Pancreas (tissue), 10 donors: ENCODE data around the gene INO80D. TPM values are rescaled to one million over a fixed set of nuclear protein-coding genes. Genes with fewer than 3 reads are reported as not detected.

Source experiments
- ATAC-seq, 4 donors: fragments of 200-7000 bp; cut with Tn5 transposase; one replicate each; pipeline versions ENCODE4 v1.8.0 to v1.9.1; 2020; ENCODE audit warnings: mild to moderate bottlenecking in 4 of 4, moderate library complexity in 4 of 4
- DNase-seq, 6 donors: peaks; one replicate each; pipeline ENCODE4 v3.0.0-alpha.2; 2020
- FAIRE-seq: peaks from 2 replicates; lab custom pipeline; 2012; peaks lifted over from hg19 to GRCh38; lab: Jason Lieb, UNC
- H3K27ac ChIP-seq, 4 donors: fragments of 200-600 bp; sonication (generic); 1 replicate in 3 of 4; 2 replicates in 1 of 4; pipeline versions ENCODE4 v1.5.0 to v1.8.0; 2020
- H3K27me3 ChIP-seq, 4 donors: fragments of 200-600 bp; one replicate each; pipeline ENCODE4 v1.8.0; 2021
- H3K36me3 ChIP-seq, 3 donors: fragments of 200-600 bp; sonication (generic) in 1 of 3; one replicate each; pipeline versions ENCODE4 v1.5.0 to v1.8.0; 2020 to 2021
- H3K4me1 ChIP-seq, 3 donors: fragments of 200-600 bp; one replicate each; pipeline ENCODE4 v1.8.0; 2021
- H3K4me3 ChIP-seq, 4 donors: fragments of 200-600 bp; sonication (generic) in 2 of 4; one replicate each; pipeline versions ENCODE4 v1.5.0 to v1.8.0; 2020 to 2021
- H3K9me3 ChIP-seq, 4 donors: fragments of 200-600 bp; one replicate each; pipeline ENCODE4 v1.8.0; 2021
- CTCF ChIP-seq, 4 donors: fragments of 200-600 bp; sonication (generic) in 3 of 4; IDR thresholded peaks; one replicate each; pipeline versions ENCODE4 v1.5.0 to v1.8.0; 2021; ENCODE audit warnings: antibody characterized with exemption in 4 of 4
- WGBS, 2 donors: extraction: QIAGEN DNeasy Blood & Tissue Kit; methylation state at CpG; one replicate each; pipeline ENCODE4 v1.1.7; 2013; 5-methylcytosine and 5-hydroxymethylcytosine counted together
- intact Hi-C, 3 donors: fragments of 100-400 bp; cut with DNase I; formaldehyde crosslinking; loops; one replicate each; pipeline versions ENCODE4 v1.11.1 to v1.14.2; 2022
- polyA plus RNA-seq, 2 donors: library from polyadenylated mRNA; stranded (reverse); fragments of 200-250 nt; gene quantifications; one replicate each; pipeline ENCODE4 v1.2.3, GENCODE V29; 2013
- total RNA-seq, 6 donors: library from RNA; stranded (reverse); fragmentation: NEBNext Ultra II Directional in 4 of 6; extraction: Animal tissue kit (Norgen Biotek cat#: 25700) in 4 of 6; gene quantifications; one replicate each; pipeline versions ENCODE4 v1.2.1 to v1.2.4, GENCODE V29; 2021 to 2023
- donor health status: healthy with polysubstance abuse.
- donor health status: DM: no; HTN: no; CAD: no; lungs with moderate emphysema.
- donor health status: DM: no; HTN: no; CAD: no.
- donor health status: control.
- donor health status: control.
- donor health status: Bipolar disorder and iron deficiency.
- donor health status: DM: yes; HTN: yes; CAD: no.
- donor health status: DM: no; HTN: no; CAD: no.
- donor health status: DM: no; HTN: no; CAD: no.
- donor health status: DM: yes; HTN: yes; CAD: no.

The INO80D gene
- total and polyA plus RNA-seq, 8 donors: 2.7 to 15.0 (median 9.9) TPM

GRCh38 chr2:205967391-205968075 lies 118.4 kb downstream of the INO80D start:
- no peaks in the 10 kb centered on the region for H3K27me3 ChIP-seq
- no peak overlapping the region for H3K27ac ChIP-seq
- intact Hi-C loops: no loop called here
- no peaks in the 10 kb centered on the region for H3K36me3 ChIP-seq
- 76 to 81% methylated on average over 7 of the region's 7 CpGs for WGBS, 2 donors
- no peak for TF ChIP-seq CTCF (IDR thresholded peaks at IDR 0.05)
- FAIRE-seq: no peak
- H3K4me3 ChIP-seq: no peak overlapping the region
- ATAC-seq: peak in 2 of 4 donors; percentile 15 to 19
- H3K4me1 ChIP-seq: peaks cover 0 to 9% (median 9%) of the 10 kb centered on the region in 3 donors
- no peaks in the 10 kb centered on the region for H3K9me3 ChIP-seq
- no peak for DNase-seq

GRCh38 chr2:205965707-205966106 lies 120.3 kb downstream of the INO80D start:
- Histone ChIP-seq H3K9me3 (no peaks in the 10 kb centered on the region), H3K4me3 (no peak overlapping the region), H3K4me1 (no peaks in the 10 kb centered on the region), H3K27me3 (no peaks in the 10 kb centered on the region), H3K36me3 (no peaks in the 10 kb centered on the region), H3K27ac (no peak overlapping the region)
- intact Hi-C loops: no loop called here
- FAIRE-seq (no peak), ATAC-seq (no peak), DNase-seq (no peak)
- WGBS, 2 donors: 92 to 96% methylated on average over 15 of the region's 15 CpGs
- TF ChIP-seq CTCF (IDR thresholded peaks at IDR 0.05): no peak

DNA sequence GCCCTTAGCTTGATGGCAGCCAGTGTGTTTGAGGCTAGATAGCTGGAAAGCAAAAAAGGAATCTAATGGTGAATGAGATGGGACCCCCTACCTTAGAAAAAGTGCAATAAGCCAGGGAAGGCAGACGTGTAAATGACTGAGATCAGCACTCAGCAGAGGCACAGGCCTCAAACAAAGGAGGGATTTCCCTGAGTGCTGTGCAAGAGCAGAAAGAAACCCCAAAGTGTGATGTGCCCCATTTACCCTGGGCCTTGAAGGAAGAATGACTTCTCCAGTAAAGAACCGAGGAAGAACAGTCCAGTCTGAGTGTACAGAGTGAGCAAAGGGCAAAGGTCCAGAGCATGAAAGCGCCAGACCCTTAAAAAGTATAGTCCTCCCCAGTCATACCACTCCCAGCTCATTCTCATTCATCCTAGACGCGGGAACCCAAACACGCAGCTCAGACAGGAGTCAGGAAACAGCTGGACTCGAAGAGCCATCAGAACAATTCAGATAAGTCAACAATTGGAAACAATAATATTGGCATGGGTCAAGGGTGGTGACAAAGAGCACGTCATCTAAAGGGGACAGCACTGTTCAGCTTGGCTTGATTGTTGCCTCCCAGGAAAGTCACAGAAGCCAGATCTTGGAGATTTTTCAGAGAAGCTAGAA lies 121.7 kb downstream of the INO80D start:
- intact Hi-C loops: no loop called here
- no peak for TF ChIP-seq CTCF (IDR thresholded peaks at IDR 0.05)
- H3K4me1 ChIP-seq: no peaks in the 10 kb centered on the region
- H3K9me3 ChIP-seq: no peaks in the 10 kb centered on the region
- ATAC-seq: no peak
- no peak for DNase-seq
- H3K36me3 ChIP-seq: no peaks in the 10 kb centered on the region
- no peak for FAIRE-seq
- 70 to 75% methylated on average over 8 of the region's 8 CpGs for WGBS, 2 donors
- no peak overlapping the region for H3K4me3 ChIP-seq
- H3K27ac ChIP-seq: no peak overlapping the region
- no peaks in the 10 kb centered on the region for H3K27me3 ChIP-seq

DNA sequence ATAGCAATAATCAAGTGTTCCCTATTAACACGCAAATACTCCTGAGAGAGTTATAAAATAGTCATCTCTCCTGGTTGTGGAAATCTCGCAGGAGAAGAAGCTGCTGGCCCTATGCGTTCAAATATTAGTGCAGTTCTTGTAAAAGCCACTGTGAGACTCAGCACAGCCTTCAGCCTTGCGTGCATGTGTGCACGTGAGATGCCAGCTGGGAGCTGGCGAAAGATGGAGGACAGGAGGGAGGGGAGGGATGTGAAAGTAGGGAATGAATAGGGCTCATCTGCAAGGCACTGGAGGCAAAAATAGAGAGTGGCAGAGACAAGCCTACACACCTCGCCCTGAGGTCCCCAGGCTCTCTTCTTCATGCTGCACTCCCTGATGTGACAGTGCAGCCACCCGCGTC lies 126.5 kb downstream of the INO80D start:
- FAIRE-seq (no peak), DNase-seq (no peak), ATAC-seq (no peak)
- 87 to 90% methylated on average over 9 of the region's 9 CpGs for WGBS, 2 donors
- Histone ChIP-seq H3K9me3 (no peaks in the 10 kb centered on the region), H3K36me3 (no peaks in the 10 kb centered on the region), H3K27me3 (no peaks in the 10 kb centered on the region), H3K4me3 (no peak overlapping the region), H3K4me1 (no peaks in the 10 kb centered on the region), H3K27ac (no peak overlapping the region)
- no peak for TF ChIP-seq CTCF (IDR thresholded peaks at IDR 0.05)
- intact Hi-C loops: no loop called here
